Measurements from ENCODE around the gene SLC26A9. TPM values are rescaled to one million over a fixed set of nuclear protein-coding genes. Genes with fewer than 3 reads are reported as not detected.

The SLC26A9 gene
- total and polyA plus RNA-seq, 2 donors (not counting 3 experiments of a cell fraction or from before 2014, with no cell fraction given), result 0.10 to 0.20 TPM

DNA sequence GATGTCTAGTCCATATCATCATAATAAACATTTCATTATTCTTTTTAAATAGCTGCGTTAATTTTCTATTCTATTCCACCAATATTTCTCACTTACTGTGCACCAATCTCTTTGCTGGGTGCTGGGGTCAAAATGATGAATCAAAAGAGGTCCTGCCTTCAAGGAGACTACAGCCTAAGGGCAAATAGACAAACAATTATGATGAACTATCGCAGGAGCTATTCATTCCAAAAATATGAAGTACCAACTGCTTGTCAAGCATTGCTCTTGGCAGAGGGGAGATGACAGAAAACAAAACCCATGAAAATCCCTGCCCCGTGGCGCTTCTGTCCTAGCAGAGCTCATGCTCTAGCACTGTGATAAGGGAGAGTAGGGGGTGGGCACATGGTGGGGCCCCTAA, 28.8 kb upstream of the SLC26A9 start:
- Histone ChIP-seq H3K4me1 (ENCODE audit: control insufficient read depth, extremely low read depth, insufficient read depth, low read length) (peaks cover 8% of the 10 kb centered on the region), H3K4me3 (replicated peaks in 1 of 3; ENCODE audit: insufficient read depth in 1 of 3, low read depth in 1 of 3, low read length in 3 of 3) (no peak overlapping the region), H3K36me3 (ENCODE audit: control insufficient read depth in 2 of 2, extremely low read depth in 1 of 2, insufficient read depth in 2 of 2, low read length in 2 of 2) (no peaks in the 10 kb centered on the region), H4K20me1 (replicated peaks; ENCODE audit: control insufficient read depth, extremely low read depth, insufficient read depth, low read length) (no peaks in the 10 kb centered on the region), H3K27ac (ENCODE audit: insufficient read depth, low read depth, low read length) (no peak overlapping the region), H2AFZ (ENCODE audit: low read depth, low read length) (no peak overlapping the region), H3K9ac (replicated peaks; ENCODE audit: extremely low read depth, insufficient read depth, low read length) (no peak overlapping the region), H3K9me1 (replicated peaks; ENCODE audit: control insufficient read depth, extremely low read depth, insufficient read depth, low read length) (no peaks in the 10 kb centered on the region), H3K4me2 (ENCODE audit: insufficient read depth, low read length) (no peak overlapping the region), H3K9me3 (replicated peaks; ENCODE audit: control insufficient read depth, insufficient read depth, low read length) (no peaks in the 10 kb centered on the region), H3K79me2 (ENCODE audit: control insufficient read depth, insufficient read depth, low read length) (no peaks in the 10 kb centered on the region), H3K27me3 (ENCODE audit: control insufficient read depth in 2 of 2, insufficient read depth in 2 of 2, low read length in 2 of 2) (no peaks in the 10 kb centered on the region)
- no TSS peak for BruUV-seq (replicated peaks)
- CTCF ChIA-PET, result interaction anchor here (0.7 to 5.9 kb wide), 3 partner anchors 10 to 134 kb away, joined by 3 to 61 read pairs (median 3); no protein-coding TSS in a partner anchor
- FAIRE-seq (no peak), DNase-seq (ENCODE audit: low read depth, low spot score) (no peak)
- TF ChIP-seq JUN (IDR thresholded peaks at IDR 0.05; ENCODE audit: borderline replicate concordance, insufficient read depth, insufficient read length, low read depth) (no peak), GATA2 (IDR thresholded peaks at IDR 0.05; ENCODE audit: insufficient read depth, insufficient read length, low read depth, low read length) (no peak), EZH2 (IDR thresholded peaks at IDR 0.05; ENCODE audit: borderline replicate concordance, low read depth, low read length, severe bottlenecking) (no peak)
- TF ChIP-seq, protein P1, sequence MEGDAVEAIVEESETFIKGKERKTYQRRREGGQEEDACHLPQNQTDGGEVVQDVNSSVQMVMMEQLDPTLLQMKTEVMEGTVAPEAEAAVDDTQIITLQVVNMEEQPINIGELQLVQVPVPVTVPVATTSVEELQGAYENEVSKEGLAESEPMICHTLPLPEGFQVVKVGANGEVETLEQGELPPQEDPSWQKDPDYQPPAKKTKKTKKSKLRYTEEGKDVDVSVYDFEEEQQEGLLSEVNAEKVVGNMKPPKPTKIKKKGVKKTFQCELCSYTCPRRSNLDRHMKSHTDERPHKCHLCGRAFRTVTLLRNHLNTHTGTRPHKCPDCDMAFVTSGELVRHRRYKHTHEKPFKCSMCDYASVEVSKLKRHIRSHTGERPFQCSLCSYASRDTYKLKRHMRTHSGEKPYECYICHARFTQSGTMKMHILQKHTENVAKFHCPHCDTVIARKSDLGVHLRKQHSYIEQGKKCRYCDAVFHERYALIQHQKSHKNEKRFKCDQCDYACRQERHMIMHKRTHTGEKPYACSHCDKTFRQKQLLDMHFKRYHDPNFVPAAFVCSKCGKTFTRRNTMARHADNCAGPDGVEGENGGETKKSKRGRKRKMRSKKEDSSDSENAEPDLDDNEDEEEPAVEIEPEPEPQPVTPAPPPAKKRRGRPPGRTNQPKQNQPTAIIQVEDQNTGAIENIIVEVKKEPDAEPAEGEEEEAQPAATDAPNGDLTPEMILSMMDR (IDR thresholded peaks at IDR 0.05; ENCODE audit: extremely low read depth in 1 of 2, insufficient read depth in 1 of 2, low read depth in 1 of 2, low read length in 2 of 2), result no peak
- intact Hi-C loops (cut with micrococcal nuclease), result no loop called here
- POLR2A ChIA-PET, result no interaction called here
- dilution Hi-C loops (cut with MboI; ENCODE audit: extremely low pct_ligation_motif_present, low sequenced_read_pairs), result no loop called here

DNA sequence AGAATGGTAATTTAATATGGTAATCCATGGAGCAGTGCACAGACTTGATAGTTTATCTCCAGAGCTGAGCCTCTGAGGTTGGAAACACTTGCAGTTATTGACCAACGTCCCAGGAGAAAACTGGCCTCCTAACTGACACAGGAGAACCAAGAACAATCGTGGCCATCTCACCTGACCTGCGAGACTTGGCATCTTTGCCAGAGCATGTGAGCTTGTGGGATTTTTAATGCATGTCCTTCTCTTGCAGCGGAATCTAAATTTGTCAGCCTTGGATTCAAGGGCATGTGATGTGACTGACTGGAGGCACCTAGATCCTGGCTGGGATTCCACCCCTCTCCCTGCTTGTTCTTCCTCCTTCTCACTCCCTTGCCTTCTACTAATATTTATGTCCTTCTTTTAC, 27.8 kb upstream of the SLC26A9 start:
- BruUV-seq (replicated peaks), result no TSS peak

More for the DNA sequence above, 27.8 kb upstream of the SLC26A9 start:
- H2AFZ ChIP-seq (ENCODE audit: low read depth, low read length), result no peak overlapping the region
- no peak overlapping the region for H3K4me3 ChIP-seq (replicated peaks in 1 of 3; ENCODE audit: insufficient read depth in 1 of 3, low read depth in 1 of 3, low read length in 3 of 3)
- no peaks in the 10 kb centered on the region for H4K20me1 ChIP-seq (replicated peaks; ENCODE audit: control insufficient read depth, extremely low read depth, insufficient read depth, low read length)
- H3K4me1 ChIP-seq (ENCODE audit: control insufficient read depth, extremely low read depth, insufficient read depth, low read length), result peaks cover 8% of the 10 kb centered on the region
- dilution Hi-C loops (cut with MboI; ENCODE audit: extremely low pct_ligation_motif_present, low sequenced_read_pairs), result no loop called here
- H3K9ac ChIP-seq (replicated peaks; ENCODE audit: extremely low read depth, insufficient read depth, low read length), result no peak overlapping the region
- H3K9me3 ChIP-seq (replicated peaks; ENCODE audit: control insufficient read depth, insufficient read depth, low read length), result no peaks in the 10 kb centered on the region
- no peaks in the 10 kb centered on the region for H3K36me3 ChIP-seq (ENCODE audit: control insufficient read depth in 2 of 2, extremely low read depth in 1 of 2, insufficient read depth in 2 of 2, low read length in 2 of 2)
- H3K27me3 ChIP-seq (ENCODE audit: control insufficient read depth in 2 of 2, insufficient read depth in 2 of 2, low read length in 2 of 2), result no peaks in the 10 kb centered on the region
- FAIRE-seq, result no peak
- ChIA-PET CTCF (interaction anchor here (0.8 to 5.9 kb wide), 7 partner anchors 11 to 135 kb away, joined by 3 to 61 read pairs (median 4); no protein-coding TSS in a partner anchor), POLR2A (no interaction called here)
- no peak for DNase-seq (ENCODE audit: low read depth, low spot score)
- intact Hi-C loops (cut with micrococcal nuclease), result no loop called here
- H3K27ac ChIP-seq (ENCODE audit: insufficient read depth, low read depth, low read length), result no peak overlapping the region
- no peak overlapping the region for H3K4me2 ChIP-seq (ENCODE audit: insufficient read depth, low read length)
- no peaks in the 10 kb centered on the region for H3K79me2 ChIP-seq (ENCODE audit: control insufficient read depth, insufficient read depth, low read length)
- no peak for TF ChIP-seq POLR2A (IDR thresholded peaks at IDR 0.05; ENCODE audit: low read depth, low read length)
- no peak for TF ChIP-seq FOS (IDR thresholded peaks at IDR 0.05; ENCODE audit: borderline replicate concordance, insufficient read depth, low read length)
- TF ChIP-seq JUN (IDR thresholded peaks at IDR 0.05; ENCODE audit: borderline replicate concordance, insufficient read depth, insufficient read length, low read depth), result no peak
- TF ChIP-seq MYC (IDR thresholded peaks at IDR 0.05; ENCODE audit: low read depth, low read length), result no peak
- no peak for TF ChIP-seq GATA2 (IDR thresholded peaks at IDR 0.05; ENCODE audit: insufficient read depth, insufficient read length, low read depth, low read length)
- H3K9me1 ChIP-seq (replicated peaks; ENCODE audit: control insufficient read depth, extremely low read depth, insufficient read depth, low read length), result no peaks in the 10 kb centered on the region
